ENCODE results near the gene SIRT2.

Gene SIRT2

GRCh38 chr19:38852231-38853044 is 47.0 kb downstream of the SIRT2 start:
- H3K4me3 ChIP-seq (ENCODE audit: control insufficient read depth, low read depth, low read length), result peak overlapping the region; percentile 76
- no peak for TF ChIP-seq CTCF (conservative IDR thresholded peaks at IDR 0.05; ENCODE audit: control insufficient read depth, insufficient read depth, low read depth, low read length)
- DNase-seq (ENCODE audit: low read depth), result peak; percentile 75

- no peak for TF ChIP-seq CTCF (conservative IDR thresholded peaks at IDR 0.05; ENCODE audit: control insufficient read depth, insufficient read depth, low read depth, low read length)
- H3K4me3 ChIP-seq (ENCODE audit: control insufficient read depth, low read depth, low read length), result peak overlapping the region; percentile 76
- DNase-seq (ENCODE audit: low read depth), result peak; percentile 84
Measured at GRCh38 chr19:38851622-38852230, 47.7 kb downstream of the SIRT2 start.

DNA sequence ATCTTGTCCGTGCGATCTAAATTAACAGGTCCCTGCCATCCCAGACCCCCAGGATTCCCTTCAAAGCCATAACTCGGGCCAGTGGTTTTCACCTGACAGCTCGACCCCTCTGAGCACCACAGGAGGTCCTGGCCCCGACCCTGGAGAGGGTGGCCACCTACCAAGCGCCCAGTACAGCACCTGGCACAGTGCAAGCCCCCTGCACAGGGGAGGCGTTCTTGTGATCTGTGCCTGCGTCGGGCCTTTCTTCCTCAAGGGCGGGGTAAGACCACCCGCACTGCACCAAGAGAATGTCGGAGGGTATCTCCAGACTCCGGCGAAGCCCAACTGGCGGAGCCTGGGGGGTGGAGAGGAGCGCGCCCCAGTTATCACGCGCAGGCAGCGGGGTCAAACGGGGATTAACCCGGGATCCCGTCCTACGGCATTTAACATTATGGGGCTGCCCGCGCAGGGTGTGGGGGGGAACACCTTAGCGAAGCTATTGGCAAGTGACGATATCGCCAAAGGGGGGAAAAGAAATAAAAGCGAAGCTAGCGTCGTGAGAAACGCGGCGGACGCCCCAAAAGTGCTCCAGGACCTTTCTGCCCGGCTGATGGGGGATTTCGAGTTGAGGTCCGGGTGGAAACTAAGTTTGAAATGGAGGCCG is 48.3 kb downstream of the SIRT2 start:
- no peak for DNase-seq (ENCODE audit: low read depth)
- TF ChIP-seq CTCF (conservative IDR thresholded peaks at IDR 0.05; ENCODE audit: control insufficient read depth, insufficient read depth, low read depth, low read length), result no peak
- H3K4me3 ChIP-seq (ENCODE audit: control insufficient read depth, low read depth, low read length), result peak overlapping the region; percentile 68

DNA sequence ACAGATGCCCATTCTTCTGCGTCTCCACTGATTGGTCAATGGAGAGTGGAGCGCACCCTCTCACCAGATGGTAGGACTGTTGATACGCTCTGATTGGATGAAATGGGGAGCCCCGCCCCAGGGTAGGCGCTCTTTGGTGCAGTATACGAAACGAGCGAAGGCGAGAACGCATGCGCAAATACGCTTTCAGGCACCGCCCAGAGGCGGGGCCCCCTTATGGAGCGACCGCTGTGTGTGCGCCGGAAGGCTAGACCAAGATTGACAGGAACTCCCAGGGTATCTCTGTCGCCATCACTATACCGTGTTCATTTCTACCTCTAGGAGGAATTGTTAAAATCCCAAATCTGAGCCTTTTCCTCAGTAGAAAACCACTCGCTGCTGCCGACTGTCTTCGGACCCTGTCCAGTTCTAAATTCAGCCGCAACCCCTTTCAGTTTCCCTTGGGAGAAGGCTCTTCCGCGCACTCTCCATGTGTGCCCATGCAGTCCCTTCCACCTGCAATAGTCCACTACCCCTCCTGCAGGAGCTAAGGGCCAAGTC is 48.9 kb downstream of the SIRT2 start:
- DNase-seq (ENCODE audit: low read depth), result peak; percentile 100
- no peak for TF ChIP-seq CTCF (conservative IDR thresholded peaks at IDR 0.05; ENCODE audit: control insufficient read depth, insufficient read depth, low read depth, low read length)

DNA sequence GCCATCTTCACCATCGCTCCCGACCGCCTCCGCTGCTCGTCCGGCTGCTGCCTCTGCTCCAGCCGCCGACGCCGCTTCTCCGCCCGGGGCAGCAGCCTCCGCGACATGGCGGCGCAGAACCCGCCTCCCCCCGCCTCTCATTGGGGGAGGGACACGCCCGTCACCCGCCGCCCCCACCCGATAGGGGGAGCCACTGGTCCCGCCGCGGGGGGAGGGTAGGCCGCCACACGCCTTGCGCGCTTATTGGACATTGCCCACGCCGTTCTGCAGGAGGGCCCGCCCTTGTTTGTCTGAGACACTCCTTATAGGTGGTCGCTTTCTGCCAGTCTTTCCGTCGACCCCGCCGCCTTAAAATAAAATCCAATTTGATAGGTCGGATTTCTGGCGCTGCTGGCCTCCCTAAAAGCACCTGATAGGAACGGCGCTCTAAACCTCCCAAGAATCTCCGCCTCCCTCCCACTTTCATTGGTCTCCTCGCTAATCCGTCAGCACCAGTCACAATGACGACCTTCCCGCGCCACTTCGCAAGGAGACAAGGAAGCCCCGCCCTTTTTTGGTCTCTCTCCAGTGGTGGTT is 49.5 kb downstream of the SIRT2 start, which contains the start of gene HNRNPL:
Gene HNRNPL, minus strand, starts transcription at position 127 of the 576 bp plus-strand sequence. Its CDS starts 20 bp downstream, at position 107.
- no peak for DNase-seq (ENCODE audit: low read depth)
- H3K4me3 ChIP-seq (ENCODE audit: control insufficient read depth, low read depth, low read length), result peak within 1 kb of the TSS; percentile 84
- no peak for TF ChIP-seq CTCF (conservative IDR thresholded peaks at IDR 0.05; ENCODE audit: control insufficient read depth, insufficient read depth, low read depth, low read length)

More for the DNA sequence above, 48.9 kb downstream of the SIRT2 start:
- H3K4me3 ChIP-seq (ENCODE audit: control insufficient read depth, low read depth, low read length), result peak overlapping the region; percentile 68

DNA sequence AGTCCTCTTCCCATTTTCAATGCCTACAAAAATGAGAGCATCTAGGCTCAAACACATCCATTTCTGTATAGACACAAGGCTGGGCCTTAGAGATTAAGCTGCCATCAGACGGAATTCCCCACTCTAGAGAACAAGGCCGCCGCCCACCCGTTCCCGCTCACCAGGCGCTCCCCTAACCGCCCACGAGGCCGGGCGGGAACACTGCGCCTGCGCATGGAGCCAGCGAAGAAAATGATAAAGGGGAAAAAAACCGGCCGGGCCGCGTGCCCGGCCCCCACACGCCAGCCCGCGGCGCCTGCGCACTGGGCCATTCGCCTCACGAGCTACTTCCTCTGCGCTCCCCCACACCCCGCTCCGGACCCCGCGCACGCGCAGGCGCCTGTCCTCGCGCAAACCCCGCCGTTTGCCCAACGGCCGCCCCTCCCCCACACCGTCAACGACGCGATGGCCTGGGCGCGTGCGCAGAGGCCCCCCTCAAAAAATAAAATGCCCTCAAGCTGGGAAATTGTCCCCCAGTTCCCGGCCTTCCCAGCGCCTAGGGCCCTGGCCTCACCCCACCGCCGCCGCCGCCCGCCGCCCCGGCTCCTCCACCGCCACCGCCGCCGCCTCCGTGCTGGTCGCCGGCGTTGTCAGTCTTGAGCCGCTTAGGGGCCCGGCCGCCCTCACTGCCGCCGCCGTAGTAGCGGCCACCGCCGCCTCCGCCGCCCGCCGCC is 50.1 kb downstream of the SIRT2 start:
- peak; percentile 92 for DNase-seq (ENCODE audit: low read depth)
- no peak for TF ChIP-seq CTCF (conservative IDR thresholded peaks at IDR 0.05; ENCODE audit: control insufficient read depth, insufficient read depth, low read depth, low read length)
- H3K4me3 ChIP-seq (ENCODE audit: control insufficient read depth, low read depth, low read length), result peak overlapping the region; percentile 84
